M059J (cell line): Measurements from ENCODE around the gene PHYKPL. TPM values are rescaled to one million over a fixed set of nuclear protein-coding genes. Genes with fewer than 3 reads are reported as not detected.
"Not testable (repeated sequence)": the region's sequence is repeated elsewhere in the genome, so short reads cannot be mapped to it uniquely, and the experiment has no call there.

Source experiments
- DNase-seq: peaks from one replicate; pipeline ENCODE4 v3.0.0-alpha.2; 2012; ENCODE audit warnings: low read depth
- total RNA-seq: library from RNA; depleted of rRNA; stranded (reverse); fragments of >200 nt; shearing (Covaris generic); gene quantifications from 2 replicates; pipeline ENCODE4 v1.2.3, GENCODE V29; 2014

PHYKPL gene
- total RNA-seq, 1 experiment from 2014 or later: 7.8 TPM

DNA sequence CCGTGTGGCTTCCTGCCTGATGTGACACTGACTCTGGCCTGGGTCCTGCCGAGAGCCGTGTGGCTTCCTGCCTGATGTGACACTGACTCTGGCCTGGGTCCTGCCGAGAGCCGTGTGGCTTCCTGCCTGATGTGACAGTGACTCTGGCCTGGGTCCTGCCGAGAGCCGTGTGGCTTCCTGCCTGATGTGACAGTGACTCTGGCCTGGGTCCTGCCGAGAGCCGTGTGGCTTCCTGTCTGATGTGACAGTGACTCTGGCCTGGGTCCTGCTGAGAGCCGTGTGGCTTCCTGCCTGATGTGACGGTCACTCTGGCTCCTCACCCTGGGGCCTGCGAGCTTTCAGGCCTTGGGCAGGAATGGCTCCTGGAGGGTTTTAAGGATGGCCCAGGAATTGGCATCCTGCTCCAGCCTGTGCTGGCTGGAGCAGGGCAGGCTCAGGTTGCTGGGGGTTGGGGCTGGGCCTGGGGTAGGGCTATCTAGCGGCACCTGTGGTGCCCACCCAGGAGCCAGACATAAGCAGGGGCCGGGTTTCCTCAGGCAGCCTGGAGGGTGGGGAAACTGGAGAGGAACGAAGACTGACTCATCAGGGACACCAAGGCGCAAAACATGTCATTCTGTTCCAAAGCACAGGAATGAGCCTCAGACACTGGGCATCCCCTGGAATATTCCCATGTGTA is 7.2 kb upstream of the PHYKPL start:
- not testable (repeated sequence) for DNase-seq

DNA sequence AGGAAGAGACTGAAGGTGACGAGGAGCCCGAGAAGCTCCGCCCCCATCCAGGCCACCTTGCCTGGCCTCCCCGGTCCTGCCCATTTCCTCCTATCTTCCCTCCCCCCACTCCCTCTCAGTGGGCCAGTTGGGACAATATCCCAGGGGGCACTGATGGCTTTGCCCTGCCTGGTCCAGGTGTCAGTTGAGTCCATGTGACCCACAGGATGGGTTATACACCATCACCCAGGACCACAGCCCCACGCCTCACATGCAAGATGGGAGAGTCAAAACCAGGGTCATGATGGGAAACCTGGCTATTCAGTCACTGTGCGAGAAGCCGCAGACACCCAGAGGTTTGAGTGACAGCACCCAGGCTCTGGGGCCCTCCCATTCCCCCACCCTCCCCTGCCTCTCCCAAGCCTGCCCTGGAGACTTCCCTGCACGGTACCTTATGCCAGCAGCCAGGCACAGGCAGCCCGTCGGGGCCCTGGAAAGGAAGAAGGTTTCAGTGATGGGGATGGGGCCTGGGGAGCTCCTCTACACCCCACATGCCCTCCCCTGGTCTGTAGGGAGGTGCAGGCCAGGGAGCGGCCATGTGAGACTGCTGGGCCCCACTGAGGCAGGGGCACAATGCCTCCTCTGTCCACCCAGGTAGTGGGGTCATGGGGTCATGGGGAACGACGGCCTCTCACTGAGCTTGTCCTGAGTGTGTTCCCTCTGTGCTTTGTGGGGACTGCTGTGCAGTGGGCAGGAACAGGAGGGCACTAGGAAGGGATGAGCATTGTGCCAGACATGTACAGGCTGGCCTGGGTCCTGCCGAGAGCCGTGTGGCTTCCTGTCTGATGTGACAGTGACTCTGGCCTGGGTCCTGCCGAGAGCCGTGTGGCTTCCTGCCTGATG is 6.3 kb upstream of the PHYKPL start:
- DNase-seq: no peak

DNA sequence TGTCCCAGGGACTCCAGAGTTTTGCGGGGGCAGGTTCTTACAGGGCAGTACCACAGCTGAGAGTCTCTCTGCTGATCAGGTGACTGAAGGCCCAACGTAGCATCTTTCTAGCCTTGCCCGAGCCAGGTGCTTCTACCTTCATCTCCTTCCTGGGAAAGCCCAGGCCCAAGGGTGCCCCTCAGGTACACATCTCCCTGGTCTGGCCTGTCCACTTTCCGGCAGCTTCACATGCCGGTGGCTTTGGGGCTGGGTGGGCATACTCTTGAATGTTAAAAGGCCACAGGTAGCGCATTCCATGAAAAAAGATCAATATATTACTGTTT is 5.7 kb upstream of the PHYKPL start:
- no peak for DNase-seq

DNA sequence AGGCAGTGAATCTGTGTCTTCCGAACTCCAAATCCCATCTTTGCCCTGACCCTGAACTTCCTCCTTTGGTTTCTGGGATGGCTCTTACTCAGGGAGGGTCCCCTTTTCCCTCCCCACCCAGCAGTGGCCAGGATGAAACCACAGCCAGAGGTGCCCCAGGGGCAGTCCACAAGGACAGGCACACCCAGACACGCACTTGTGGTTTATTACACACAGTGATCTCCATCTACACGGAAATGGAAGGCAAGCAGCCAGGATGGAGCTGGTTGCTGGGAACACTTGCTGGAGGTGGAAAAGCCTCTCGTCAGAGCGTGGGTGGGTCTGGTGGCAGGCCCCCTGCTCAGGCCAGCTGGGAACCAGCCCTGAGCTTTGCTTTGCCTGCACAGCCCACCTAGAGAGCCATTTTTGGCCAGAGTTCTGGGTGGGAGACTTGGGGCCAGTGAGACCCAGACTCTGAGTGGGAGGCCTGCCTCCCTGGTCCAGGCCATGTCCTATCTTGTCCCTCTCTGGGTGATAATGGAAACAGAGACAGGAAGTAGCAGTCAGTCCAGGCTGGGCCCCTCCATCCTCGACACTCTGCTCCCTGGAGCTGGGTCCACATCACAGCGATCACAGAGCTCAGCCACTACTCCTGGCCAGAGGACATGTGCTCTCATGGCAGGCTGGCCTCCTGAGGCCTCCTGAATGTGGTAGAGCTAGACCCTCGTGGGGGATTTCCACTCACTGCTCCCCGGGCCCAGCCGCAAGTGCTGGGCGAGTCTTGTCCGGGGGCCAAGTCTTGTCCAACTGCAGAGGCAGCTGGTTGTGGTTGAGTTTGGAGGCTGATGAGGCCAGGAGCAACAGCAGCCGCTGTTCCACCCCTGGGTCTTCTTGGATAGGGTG is 5.1 kb upstream of the PHYKPL start:
- peak; percentile 81 for DNase-seq

DNA sequence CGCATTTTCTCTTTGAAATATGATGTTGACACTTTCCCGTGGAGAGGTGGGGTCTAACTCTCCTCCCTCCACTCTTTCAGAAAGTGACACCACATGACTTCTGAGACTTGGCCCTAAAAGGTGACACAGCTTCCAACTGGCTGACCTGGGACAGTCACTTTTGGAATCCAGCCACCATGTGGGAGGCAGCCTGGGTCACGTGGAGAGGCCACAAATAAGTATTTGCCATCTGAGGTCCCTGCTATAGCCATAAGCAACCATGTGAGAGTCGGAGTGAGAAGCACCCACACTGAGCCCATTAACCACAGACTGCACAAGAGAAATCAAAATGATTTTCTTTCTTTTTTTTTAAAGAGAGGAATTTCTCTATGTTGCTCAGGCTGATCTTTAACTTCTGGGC is 4.1 kb upstream of the PHYKPL start:
- DNase-seq: peak; percentile 43

DNA sequence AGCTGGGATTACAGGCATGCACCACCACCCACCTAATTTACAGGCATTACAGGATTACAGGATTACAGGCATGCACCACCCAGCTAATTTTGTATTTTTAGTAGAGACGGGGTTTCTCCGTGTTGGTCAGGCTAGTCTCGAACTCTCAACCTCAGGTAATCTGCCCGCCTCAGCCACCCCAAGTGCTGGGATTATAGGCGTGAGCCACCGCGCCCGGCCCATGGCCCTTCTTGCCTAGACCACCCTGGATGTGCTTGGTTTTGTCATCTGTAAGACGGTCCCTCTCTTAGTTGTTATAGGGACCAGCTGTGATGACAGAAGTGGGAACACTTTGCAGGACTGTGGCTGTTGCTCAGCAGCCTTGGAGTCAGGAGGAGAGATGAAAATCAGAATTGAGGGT is 3.5 kb upstream of the PHYKPL start:
- DNase-seq: no peak

DNA sequence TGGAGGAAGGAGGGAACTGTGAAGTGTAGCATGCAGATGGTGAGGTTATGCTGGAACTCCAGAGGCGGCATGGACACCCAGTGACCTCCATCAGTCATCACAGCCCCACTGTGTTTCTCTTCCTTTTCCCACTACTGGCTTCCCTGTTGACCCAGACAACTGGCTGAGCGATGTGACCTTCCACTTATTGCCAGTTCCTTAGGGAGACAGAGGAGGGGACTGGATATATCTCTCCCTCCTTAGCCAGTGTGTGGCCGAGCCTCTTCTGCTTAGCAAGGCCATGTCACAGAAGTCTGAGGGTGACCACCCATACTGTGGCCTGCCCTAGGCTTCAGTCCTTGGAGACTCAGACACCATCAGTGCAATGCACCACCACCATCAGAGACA is 3.0 kb upstream of the PHYKPL start:
- no peak for DNase-seq

DNA sequence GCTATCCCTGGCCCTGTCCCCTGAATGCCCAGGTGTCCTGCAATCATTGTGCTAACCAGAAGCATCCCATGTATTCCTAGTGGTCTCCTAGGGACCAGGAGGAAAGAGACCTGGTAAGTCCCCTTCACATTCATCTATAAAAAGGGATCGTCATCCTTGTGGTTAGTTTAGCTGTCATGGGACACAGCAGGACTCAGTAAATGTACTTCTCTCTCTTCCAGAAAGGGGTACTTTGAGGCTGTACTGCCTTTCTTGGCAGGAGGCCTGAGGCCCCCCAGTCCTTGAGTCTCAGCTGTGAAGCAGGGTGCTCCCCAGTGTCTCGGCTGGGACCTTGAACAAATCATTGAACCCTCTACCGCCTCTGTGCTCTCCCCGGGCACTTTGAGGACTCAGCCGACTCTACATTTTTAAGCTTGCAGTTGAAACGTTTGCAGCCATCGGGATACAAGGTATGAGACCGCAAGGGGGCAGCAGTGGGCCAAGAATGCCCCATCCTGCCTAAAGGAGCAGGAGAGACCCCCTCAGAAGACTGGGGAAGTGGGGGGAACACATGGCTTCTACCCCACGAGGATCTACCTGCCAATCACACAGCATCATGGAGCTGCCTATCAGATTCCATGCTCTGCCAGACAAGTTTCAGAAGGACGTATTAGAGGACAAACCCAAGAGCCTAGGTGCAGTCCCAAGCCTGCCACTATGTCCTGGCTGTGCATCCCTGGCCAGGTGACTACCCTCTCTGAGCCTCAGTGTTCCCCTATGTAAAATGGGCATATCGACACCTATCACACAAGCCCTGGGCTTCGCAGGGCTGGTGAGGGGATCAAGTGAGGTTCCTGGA is 2.4 kb upstream of the PHYKPL start:
- peak; percentile 51 for DNase-seq

DNA sequence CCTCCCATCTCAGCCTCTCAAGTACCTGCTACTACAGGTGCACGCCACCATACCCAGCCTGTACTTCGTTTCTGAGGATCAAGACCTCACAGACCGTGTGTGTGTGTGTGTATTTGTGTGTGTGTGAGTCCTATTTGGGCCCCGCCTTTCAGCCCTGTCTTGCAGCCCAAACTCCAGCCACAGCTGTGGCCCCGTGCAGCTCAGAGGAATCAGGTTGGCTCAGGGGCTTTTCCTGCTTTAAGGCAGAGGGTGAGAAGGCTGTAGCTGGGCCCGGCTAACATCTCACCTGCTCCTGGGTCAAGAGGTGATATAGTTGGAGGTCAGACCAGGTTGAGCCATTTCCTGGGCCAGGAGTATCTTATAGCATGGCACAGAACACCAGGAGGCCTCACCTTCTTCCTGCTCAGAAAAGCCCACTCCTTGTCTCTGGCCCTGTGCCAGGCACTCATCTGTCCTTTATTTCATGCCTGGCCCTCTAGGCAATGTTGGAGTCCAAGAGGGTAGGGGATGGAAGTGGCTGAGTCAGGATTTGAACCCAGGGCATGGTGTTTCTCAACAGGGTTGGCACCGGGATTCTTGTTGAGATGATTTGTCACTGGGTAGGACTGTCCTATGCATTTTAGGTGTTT is 1.6 kb upstream of the PHYKPL start:
- DNase-seq: no peak

DNA sequence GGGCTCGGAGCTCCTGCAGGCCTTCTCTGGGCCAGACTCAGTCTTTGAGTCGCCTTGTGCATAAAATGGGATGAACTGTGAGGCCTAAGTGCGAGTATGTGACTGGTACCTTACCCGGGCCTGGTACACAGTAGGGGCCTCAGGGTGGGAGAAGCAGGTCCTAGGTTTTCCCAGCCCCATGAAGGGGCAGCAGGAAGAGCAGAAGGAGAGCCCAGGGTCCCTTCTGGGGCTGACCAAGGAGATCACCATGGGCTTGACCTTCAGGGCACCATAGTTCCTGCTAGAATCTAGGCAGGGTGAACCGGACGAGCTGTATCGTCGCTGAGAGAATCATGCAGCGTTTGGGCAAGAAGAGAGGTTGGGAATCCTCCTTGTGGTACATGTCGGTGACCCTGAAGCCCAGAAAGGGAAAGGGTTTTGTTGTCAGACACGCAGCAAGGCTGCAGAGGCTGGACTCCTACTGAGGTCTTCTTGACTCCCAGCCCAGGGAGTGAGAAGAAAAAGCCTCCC is 373 bp upstream of the PHYKPL start:
- DNase-seq: no peak

DNA sequence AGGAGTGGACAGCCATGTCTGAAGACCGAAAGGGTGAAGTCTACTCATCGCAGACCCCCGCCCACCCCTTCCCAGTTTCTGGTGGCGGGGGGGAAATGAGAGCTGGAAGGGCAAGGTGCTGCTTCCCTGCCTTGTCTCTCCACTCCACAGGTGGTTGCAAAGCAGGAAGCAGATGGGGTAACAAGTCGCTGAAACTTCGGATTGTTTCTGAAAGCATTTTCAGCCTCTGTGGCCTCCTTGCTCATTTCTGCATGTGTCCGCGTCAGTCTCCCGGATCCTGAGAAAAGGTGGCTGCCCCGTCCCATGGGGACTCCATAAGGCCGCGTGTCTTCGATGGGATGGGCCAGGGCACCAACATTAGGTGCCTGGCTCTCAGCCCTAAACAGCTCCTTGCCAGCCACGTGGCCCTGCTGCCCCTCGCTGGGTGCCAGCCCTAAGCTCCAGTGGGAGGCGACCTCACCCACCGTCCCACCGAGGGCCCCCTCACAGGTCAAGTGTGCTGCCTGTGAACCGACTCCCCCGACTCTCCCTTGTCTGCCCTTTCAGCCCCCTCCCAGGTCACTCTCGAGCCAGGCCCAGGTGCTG is 971 bp downstream of the PHYKPL start:
- DNase-seq: no peak

DNA sequence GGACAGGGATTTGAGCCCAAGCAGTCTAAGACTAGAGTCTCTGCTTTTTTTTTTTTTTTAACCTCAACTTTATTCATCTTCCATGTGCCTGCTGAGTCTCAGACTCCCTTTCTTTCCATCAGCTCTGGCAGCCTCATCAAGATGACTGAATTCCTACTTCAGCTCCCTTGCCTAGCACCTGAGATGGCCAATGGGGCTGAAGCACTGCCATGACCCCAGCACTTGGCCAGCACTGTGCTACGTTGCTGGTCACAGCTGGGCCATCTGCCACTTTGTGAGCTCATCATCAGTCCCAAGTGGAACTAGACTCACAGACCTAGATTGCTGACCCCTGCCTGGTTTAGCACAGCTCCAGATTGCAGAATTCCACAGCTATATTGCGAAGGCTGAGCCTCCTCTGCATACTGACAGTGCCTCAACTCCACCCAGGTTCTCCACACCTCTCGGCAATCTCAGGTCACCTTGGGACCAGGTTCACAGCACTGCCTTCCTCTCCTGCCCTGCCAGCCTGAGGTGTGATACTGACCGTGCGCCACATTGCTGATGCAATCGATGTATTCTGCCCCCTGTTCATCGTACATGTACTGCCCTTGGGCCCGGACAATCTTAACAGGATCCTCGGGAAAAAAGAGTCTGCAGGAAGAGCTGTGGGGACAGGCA is 1.6 kb downstream of the PHYKPL start:
- DNase-seq: no peak

DNA sequence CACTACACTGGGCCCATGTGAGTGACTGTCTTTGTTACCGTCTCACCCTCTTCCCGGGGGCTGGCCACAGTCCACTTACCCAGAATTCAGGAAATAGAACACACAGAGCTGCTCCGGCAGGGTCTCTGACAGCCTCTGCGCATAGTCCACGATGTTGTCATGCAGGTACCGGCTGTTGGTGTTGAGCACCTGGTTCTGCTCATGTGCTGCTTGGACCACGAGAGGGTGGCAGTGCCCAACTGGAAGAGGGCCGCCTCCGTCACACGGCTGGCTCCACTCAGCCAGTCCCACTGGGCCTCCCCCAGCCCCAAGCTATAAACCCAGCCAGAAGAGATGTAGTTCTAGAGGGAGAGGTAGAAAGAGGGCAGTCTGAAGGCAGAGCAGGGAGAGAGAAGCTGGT is 2.7 kb downstream of the PHYKPL start:
- DNase-seq: no peak

DNA sequence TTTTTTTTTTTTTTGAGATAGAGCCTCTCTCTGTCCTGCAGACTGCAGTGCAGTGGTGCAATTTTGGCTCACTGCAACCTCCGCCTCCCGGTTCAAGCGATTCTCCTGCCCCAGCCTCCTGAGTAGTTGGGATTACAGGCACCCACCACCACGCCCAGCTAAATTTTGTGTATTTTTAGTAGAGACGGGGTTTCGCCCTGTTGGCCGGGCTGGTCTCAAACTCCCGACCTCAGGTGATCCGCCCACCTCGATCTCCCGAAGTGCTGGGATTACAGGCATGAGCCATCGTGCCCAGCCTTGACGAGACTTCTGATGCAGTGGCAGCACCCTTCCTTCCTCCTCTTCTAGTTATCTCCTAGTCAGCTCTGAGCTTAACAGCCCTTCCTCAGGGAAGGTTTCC is 3.5 kb downstream of the PHYKPL start:
- DNase-seq: not testable (repeated sequence)

DNA sequence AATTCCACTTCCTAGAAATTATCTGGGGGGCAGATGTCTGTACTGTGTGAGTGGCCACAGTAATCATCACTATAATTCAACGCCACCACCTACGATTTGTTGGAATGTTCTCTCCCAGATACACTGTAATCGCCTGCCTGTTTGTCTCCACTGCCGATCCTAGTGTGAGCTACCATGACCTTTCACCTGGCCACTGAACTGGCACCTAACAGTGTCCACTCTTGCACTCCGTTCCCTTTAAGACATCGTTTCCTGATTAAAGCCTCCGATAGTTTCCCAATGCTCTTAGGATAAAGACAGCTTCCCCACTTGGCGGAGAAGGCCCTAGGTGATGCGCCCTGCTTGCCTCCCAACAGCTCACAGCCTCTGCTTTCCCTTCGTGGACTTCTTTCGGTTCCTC is 4.0 kb downstream of the PHYKPL start:
- DNase-seq: no peak

DNA sequence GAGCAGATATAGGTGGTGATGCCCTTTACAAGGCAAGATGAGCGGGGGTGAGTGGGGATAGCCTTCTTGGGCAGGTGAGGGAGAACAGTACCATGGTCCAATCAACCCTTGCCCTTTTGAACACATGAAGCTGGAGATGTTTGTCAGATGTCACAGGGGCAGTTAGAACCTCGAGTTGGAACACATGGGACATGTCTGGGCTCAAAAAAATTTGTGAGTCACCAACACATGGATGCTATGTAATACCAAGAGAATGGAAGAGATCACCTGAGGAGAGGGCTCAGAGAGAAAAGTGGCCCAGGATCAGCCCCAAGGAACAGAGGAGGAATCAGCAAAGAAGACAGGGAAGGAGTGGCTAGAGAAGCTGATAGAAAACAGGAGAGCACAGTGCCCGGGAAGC is 4.7 kb downstream of the PHYKPL start:
- DNase-seq: no peak

DNA sequence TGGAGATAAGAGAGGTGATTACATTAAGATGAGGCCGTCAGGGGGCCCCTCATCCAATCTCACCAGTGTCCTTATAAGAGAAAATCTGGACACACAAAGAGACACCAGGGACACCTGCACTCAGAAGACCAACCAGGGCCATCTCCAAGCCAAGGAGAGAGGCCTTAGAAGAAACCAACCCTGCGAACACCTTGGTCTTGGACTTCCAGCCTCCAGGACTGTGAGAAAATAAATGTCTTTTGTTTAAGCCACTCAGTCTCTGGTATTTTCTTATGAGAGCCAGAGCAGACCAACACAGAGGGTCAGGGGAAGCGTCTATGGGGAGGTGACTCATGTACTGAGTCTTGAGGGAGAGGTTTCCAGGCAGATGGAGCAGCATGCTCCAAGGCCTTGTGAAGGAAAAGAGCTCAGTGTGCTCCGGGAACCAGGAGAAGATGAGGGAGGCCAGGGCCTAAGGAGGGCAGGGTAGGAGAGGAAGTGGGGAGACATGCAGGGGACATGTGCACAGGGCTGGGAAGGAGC is 5.4 kb downstream of the PHYKPL start:
- DNase-seq: no peak

DNA sequence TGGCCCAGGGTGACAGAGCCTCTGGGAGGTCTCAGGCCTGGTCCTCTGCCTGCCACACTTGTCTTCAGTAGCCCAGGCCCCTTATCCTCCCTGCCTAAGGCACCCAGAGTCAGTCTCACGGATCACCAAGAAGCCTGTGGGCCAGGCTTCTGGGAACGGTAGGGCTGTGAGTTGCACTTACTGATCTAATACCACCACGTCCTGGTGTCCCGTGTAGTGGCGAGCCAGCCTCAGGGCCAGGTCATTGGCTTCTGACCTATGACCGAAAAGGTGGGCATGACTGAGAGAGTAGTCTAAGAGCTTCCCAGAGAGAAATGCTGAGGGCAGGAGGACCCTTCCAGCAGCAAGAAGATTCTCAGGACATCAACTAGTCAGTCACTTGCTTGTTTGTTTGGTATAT is 7.4 kb downstream of the PHYKPL start:
- no peak for DNase-seq

DNA sequence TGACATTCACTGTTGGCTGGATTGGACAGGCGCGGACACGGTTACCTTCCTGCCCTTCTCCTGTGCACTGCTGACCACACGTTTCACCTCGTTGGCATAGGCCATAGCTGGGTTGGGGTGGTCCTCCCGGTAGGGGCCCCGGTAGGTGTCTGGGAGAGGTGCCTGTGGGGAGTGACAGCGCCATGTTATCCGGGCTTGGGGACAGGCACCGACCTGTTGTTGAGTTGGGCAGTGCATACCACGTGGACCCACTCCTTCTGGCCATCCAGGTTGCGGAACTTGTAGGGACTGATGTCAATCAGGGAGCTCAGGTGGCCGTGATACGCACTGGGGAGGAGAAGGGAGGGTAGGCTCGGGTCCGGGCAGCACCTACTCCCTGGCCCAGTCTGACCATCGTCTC is 8.2 kb downstream of the PHYKPL start:
- no peak for DNase-seq

DNA sequence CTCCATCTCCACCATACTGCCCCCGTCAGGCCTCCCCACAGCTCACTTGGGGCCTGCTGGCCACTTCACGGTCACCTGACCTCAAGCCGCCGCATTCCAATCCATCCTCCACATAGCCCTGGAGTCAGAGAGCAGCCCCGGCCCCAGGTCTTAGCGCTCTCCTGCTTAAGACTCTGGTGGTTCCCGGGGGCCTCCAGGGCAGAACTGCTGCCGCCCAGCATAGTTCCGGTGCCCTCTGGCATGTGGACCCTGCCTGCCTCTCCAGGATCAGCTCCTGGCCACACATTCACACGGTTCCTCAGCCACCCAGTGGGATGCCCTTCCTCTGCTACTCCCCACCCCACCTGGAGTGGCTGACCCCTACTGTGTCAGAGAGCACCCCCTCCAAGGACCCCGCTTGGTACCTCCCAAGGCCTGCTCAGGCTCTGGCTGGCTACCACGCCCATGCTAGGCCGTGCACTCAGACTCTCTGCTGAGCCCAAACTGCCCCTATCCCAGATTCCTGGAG is 8.7 kb downstream of the PHYKPL start:
- no peak for DNase-seq
